Measurements from ENCODE around the gene SLC34A3.

- TF ChIP-seq, protein P1, sequence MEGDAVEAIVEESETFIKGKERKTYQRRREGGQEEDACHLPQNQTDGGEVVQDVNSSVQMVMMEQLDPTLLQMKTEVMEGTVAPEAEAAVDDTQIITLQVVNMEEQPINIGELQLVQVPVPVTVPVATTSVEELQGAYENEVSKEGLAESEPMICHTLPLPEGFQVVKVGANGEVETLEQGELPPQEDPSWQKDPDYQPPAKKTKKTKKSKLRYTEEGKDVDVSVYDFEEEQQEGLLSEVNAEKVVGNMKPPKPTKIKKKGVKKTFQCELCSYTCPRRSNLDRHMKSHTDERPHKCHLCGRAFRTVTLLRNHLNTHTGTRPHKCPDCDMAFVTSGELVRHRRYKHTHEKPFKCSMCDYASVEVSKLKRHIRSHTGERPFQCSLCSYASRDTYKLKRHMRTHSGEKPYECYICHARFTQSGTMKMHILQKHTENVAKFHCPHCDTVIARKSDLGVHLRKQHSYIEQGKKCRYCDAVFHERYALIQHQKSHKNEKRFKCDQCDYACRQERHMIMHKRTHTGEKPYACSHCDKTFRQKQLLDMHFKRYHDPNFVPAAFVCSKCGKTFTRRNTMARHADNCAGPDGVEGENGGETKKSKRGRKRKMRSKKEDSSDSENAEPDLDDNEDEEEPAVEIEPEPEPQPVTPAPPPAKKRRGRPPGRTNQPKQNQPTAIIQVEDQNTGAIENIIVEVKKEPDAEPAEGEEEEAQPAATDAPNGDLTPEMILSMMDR (IDR thresholded peaks at IDR 0.05), result no peak
- TF ChIP-seq POLR2A (IDR thresholded peaks at IDR 0.05) (no peak), EP300 (IDR thresholded peaks at IDR 0.05) (no peak)
Measured at GRCh38 chr9:137192859-137193258, 37.8 kb upstream of the SLC34A3 start.
